NB4 (cell line): ENCODE data around the gene CEP250.

Source experiments
- MYC ChIP-seq: IDR thresholded peaks from 2 replicates; pipeline ENCODE4 v1.6.1; 2011; ENCODE audit warnings: low read depth, low read length
- POLR2A ChIP-seq: IDR thresholded peaks from 2 replicates; pipeline ENCODE4 v1.6.1; 2011; ENCODE audit warnings: mild to moderate bottlenecking; ENCODE audit not compliant: insufficient read length; ENCODE audit errors: extremely low read depth
- TF ChIP-seq, protein P1 (sequence below): IDR thresholded peaks from one replicate; pipeline ENCODE4 v1.5.1; 2012; ENCODE audit warnings: low read depth, low read length
- TF ChIP-seq, protein P2 (sequence below): IDR thresholded peaks from 2 replicates; pipeline ENCODE4 v1.6.1; 2011; ENCODE audit warnings: low read depth, low read length

DNA sequence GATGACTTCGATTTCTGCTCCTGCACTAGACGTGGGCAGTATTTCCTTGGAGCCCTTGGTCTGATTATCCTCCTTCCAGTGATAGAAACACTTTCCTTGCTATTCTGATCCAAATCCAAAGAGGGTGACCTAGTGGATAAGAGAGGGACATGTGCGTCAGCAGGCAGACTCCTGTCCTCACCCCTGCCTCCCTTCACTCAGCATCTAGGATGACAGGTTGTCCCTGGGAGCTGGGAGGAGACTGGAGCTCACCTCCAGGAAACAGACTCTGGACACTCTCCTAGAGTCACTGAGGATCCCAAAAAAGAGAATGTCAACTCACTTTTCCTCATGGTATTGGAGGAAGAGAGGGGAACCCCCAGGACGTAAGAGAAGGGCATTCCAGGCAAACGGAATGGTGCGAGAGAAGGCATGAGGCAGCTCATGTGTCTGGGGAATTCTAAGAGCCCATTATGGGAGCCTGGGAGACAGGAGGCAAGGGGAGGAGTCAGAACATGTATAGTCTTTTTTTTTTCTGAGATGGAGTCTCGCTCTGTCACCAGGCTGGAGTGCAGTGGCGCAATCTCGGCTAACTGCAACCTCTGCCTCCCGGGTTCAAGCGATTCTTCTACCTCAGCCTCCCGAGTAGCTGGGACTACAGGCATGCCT, 71.8 kb downstream of the CEP250 start:
- TF ChIP-seq, protein P1, sequence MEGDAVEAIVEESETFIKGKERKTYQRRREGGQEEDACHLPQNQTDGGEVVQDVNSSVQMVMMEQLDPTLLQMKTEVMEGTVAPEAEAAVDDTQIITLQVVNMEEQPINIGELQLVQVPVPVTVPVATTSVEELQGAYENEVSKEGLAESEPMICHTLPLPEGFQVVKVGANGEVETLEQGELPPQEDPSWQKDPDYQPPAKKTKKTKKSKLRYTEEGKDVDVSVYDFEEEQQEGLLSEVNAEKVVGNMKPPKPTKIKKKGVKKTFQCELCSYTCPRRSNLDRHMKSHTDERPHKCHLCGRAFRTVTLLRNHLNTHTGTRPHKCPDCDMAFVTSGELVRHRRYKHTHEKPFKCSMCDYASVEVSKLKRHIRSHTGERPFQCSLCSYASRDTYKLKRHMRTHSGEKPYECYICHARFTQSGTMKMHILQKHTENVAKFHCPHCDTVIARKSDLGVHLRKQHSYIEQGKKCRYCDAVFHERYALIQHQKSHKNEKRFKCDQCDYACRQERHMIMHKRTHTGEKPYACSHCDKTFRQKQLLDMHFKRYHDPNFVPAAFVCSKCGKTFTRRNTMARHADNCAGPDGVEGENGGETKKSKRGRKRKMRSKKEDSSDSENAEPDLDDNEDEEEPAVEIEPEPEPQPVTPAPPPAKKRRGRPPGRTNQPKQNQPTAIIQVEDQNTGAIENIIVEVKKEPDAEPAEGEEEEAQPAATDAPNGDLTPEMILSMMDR: no peak
- TF ChIP-seq POLR2A (no peak), MYC (no peak)
- TF ChIP-seq, protein P2, sequence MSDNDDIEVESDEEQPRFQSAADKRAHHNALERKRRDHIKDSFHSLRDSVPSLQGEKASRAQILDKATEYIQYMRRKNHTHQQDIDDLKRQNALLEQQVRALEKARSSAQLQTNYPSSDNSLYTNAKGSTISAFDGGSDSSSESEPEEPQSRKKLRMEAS: no peak
